OCI-M1 (cell line): ENCODE measurements around the gene YARS1.
"Not testable (repeated sequence)": the region's sequence is repeated elsewhere in the genome, so short reads cannot be mapped to it uniquely, and the experiment has no call there.

Source experiments
- DNase-seq: peaks from one replicate; lab custom pipeline; 2025; lab: John Stamatoyannopoulos, UW

Gene YARS1

DNA sequence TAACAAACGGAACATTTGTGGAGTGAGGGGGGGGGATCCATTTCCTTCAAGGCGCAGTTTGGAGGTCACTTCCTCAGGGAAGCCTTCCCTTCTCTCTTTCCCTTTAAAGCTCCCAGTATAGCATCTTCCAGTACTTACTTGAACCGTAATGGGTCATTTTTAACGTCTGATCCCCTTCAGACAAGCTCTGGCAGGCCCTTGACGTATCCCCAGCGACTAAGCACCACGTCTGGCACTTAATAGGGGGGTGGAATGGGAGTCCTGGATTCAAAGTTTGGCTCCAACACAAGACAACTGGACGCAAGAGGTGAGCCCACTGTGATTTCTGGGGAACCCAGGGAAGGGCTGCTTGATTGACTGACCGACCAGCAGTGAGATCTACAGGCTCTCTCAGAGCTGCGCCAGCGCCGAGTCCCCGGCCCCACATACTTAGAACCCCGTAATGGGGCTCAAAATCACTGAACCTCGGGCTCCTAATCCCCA, 441 bp downstream of the YARS1 start:
- DNase-seq = peak; percentile 69

GRCh38 chr1:32813941-32814739, 3.0 kb downstream of the YARS1 start:
- DNase-seq = no peak

GRCh38 chr1:32811917-32812316, 5.2 kb downstream of the YARS1 start:
- no peak for DNase-seq

DNA sequence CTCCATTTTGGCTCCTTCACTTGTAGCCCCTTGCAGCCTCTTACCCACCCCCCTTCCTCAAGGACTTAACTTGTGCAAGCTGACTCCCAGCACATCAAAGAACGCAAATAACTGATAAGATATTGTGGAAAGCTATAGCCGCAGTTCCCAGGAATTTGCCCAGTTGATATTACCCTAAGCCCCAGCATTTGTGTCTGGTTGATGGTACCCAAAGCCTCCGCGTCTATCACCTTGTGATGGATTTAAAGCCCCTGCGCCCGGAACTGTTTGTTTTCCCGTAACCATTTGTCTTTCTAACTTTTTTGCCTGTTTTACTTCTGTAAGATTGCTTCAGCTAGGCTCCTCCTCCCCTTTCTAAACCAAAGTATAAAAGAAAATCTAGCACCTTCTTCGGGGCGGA, 5.9 kb downstream of the YARS1 start:
- no peak for DNase-seq

GRCh38 chr1:32810358-32810757, 6.8 kb downstream of the YARS1 start:
- no peak for DNase-seq

GRCh38 chr1:32808580-32808979, 8.6 kb downstream of the YARS1 start:
- no peak for DNase-seq

DNA sequence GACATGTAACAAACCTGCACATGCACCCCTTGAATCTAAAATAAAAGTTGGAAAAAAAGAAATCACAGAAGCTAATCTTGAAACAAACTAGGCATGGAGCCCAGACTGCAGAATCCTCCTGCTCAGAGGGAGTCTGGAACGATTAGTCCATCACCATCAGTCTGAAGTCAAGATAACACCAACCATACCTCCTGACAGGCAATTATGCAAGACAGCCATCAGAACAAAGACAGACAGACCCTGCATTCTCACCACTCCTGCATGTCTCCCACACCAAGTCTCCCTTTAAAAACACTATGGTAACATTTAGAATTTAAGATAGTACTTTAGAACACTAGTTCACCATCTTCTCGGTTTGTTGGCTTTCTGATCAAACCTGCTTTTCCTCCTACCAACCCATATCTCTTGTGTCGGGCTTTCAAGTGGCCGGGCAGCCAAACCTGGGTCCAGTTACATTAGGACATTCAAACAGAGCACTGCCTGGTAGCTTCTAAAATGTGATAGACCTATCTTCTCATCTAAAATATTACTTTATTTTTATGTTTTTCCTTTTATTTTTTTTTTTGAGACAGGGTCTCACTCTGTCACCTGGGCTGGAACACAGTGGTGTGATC, 10.1 kb downstream of the YARS1 start:
- DNase-seq = no peak

DNA sequence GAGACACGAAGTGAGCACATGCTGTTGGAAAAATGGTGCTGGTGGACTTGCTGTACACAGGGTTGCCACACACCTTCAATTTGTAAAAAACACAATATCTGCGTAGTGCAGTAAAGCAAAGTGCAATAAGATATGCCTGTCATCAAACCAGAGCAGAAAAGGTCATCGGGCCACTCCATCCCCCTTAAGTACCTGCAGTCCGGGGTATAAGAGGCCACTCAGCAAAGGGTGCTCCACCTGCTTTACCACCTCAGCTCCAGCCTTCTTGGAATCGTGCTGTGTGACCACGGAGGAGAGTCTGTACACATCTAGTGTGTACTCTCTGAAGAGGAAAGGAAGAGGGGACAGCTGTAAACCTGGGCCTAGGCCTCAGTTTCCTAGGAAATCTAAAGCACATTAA, 10.9 kb downstream of the YARS1 start:
- DNase-seq = no peak

- DNase-seq = not testable (repeated sequence)
Measured at GRCh38 chr1:32804460-32804859, 12.7 kb downstream of the YARS1 start.

- no peak for DNase-seq
Measured at GRCh38 chr1:32801096-32801715, 16.0 kb downstream of the YARS1 start.

DNA sequence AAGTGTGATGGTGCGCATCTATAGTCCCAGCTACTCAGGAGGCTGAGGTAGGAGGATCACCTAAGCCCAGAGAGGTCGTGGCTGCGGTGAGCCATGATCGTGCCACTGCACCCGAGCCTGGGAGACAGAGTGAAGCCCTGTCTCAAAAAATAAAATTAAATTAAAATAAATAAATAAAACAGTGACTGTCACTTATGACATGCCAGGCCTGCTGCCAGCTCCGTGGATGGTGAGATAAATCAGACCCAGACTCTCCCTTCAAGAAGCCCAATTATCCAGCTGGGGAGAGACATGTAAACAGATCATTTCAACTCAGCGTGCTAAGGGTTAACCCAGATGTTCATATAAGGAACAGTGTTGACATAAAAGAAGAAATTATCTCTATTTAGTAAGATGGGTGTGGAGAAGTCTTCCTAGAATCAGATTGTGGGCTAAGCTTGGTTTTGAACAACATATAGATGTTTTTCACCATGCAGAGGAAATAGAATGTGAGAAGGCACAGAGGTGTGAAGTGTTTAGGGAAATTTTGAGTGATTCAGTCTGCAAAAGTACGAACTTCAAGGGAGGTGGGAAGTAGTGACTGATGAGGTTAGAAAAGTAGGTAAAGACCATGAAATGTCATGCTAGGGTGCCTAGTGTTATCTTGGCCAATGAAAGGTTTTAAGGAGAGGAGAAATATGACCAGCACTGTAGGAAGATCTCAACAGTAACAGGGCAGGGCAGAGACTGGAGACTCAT, 18.3 kb downstream of the YARS1 start:
- DNase-seq = no peak

DNA sequence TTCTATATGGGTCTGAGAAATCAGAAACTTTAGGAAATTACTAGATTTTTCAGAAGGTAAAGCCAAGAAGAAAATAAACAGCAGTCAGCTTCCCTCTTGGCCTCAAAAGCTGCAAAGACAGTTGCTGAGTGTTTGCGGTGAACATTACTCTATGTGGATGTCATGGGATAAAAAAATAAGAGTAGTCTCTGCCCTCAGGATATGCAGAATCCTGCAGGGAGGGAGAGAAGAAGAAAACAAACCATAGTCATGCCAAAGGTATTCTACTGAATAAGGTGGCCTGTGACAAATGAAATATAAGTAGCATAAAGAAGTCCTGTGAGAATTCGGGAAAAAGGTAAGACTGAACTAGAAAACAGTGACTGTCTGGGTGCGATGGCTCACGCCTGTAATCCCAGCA, 19.0 kb downstream of the YARS1 start:
- no peak for DNase-seq

DNA sequence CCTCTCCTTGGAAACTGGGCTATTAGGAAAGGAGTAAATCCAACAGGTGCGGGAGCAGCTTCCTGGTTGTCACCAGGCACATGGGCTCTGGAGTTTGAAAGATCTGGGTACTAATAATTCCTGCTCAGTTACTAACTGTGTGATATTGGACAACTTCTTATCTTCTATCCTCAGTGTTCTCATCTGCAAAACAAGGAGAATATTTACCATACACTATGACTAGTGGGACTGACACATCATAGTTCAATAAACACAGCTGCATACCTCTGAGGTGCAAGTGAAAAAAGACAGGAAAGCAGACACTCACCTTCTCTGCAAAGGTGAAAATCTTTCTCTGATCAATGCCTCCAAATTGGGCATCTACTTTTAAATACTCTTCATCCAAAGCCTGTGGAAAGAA, 19.7 kb downstream of the YARS1 start:
- no peak for DNase-seq

DNA sequence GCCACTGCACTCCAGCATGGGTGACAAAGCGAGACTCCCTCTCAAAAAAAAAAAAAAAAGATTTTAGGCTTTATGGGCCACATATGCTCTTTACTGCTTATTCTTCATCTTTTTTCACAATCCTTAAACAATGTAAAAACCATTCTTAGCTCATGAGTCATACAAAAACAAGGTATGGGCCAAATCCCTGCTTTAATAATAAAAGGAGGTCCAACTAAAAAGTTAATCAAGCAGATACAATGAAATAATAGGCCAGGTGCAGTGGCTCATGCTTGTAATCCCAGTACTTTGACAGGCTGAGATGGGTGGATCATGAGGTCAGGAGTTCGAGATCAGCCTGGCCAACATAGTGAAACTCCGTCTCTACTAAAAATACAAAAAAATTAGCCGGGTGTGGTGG, 21.4 kb downstream of the YARS1 start:
- DNase-seq = not testable (repeated sequence)

DNA sequence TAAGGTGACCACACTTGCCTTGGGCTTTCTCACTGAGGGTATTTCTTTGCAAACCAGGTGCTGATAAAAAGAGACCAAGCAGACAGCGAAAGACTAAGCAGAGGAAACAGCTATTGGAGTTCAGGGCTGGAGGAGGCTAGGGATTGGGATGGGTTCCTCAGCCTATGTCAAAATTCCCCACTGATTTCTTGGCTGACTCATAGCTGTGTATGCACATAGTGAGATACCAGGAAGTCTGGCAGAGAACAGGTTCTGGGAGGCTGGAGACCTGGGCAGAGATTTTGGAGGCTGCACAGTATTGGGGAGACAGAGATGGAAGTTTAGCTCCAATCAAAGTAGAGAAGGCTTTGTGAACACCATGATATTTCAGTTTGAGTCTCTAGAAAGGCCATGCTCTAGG, 25.3 kb downstream of the YARS1 start:
- no peak for DNase-seq

DNA sequence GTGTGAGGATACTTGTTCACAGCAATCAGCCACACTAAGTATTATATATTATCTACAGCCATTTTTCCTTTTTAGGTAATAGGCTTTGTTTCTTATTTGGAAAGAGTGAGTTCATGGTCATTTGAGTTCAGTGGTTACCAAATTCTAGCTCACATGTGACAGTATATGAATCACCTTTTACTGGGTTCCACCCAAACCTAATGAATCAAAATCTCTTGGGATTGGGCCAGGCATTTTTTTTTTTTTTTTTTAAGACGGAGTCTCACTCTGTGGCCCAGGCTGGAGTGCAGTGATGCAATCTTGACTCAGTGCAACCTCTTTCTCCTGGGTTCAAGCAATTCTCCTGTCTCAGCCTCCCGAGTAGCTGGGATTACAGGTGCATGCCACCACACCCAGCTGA, 27.8 kb downstream of the YARS1 start:
- not testable (repeated sequence) for DNase-seq

GRCh38 chr1:32786856-32787255, 30.3 kb downstream of the YARS1 start:
- peak; percentile 9 for DNase-seq

- DNase-seq = no peak
Measured at GRCh38 chr1:32784817-32785216, 32.3 kb downstream of the YARS1 start.

DNA sequence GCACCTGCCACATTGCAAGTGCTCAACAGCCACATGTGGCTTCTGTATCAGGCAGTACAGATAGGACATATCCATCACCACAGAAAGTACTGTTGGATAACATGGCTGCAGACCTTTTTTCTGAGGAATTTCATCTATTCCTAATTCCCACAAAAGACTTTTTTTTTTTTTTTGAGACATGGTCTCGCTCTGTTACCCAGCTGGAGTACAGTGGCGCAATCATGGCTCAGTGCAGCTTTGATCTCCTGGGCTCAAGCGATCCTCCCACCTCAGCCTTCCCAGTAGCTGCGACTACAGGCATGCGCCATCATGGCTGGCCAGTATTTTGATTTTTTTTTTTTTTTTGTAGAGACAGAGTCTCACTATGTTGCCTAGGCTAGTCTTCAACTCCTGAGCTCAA, 33.3 kb downstream of the YARS1 start:
- no peak for DNase-seq

DNA sequence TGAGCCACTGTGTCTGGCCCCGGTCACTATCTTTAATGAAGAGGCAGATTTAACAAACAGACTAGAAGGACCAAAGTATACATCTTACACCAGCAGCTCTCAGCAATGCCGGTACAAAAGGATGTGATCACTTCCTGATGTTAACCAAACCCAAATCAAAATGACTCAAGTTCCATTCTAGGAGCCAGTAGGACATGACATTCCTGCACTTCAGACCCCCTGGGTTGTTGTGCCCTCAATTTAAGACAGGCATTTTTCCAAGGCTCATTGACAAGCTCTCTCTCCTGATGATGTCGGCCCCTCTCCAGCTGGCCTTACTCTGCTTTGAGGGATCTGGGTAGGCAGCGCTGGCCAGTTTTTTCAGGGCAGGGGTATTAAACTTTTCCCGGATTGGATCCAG, 35.1 kb downstream of the YARS1 start:
- DNase-seq = no peak

- DNase-seq = no peak
Measured at GRCh38 chr1:32780628-32781234, 36.4 kb downstream of the YARS1 start.

DNA sequence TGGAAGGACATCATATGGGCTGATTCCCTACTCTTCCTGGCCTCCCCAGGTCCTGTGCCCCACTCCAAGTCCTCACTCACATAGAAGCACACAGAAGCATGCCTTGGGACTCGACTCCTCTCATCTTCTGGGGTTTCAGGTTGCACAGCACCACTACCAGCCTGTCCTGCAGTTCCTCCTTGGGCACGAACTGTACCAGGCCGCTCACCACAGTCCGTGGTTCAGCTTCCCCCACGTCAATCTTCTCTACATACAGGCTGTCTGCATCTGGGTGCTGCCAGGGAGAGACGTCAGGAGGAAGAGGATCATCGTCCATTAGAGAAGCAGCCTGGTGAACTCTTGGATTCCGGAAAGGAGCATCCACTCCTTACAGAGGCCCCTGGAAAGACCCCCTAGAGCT, 37.2 kb downstream of the YARS1 start:
- DNase-seq = no peak
